Parathyroid adenoma (tissue), 2 donors: ENCODE data around the gene RPP25L.
A peak's percentile ranks its signal among the peaks of the same experiment; 100 is the strongest.

Source experiments
- H2AFZ ChIP-seq: fragments of 300-600 bp; sonication (generic); one replicate; pipeline ENCODE4 v1.7.0; 2017; ENCODE audit warnings: antibody characterized with exemption, mild to moderate bottlenecking
- H3K27ac ChIP-seq: fragments of 300-600 bp; sonication (generic); one replicate; pipeline ENCODE4 v1.7.0; 2017
- H3K27me3 ChIP-seq: fragments of 300-600 bp; sonication (generic); one replicate; pipeline ENCODE4 v1.7.0; 2017; ENCODE audit warnings: low read length; ENCODE audit not compliant: control insufficient read depth, insufficient read depth
- H3K36me3 ChIP-seq: fragments of 300-600 bp; sonication (generic); one replicate; pipeline ENCODE4 v1.7.0; 2017; ENCODE audit warnings: low read length; ENCODE audit not compliant: control insufficient read depth, insufficient read depth
- H3K4me1 ChIP-seq: fragments of 300-600 bp; sonication (generic); one replicate; pipeline ENCODE4 v1.7.0; 2017; ENCODE audit warnings: control low read depth
- H3K4me2 ChIP-seq: fragments of 300-600 bp; sonication (generic); one replicate; pipeline ENCODE4 v1.7.0; 2017; ENCODE audit warnings: low read length
- H3K4me3 ChIP-seq: fragments of 300-600 bp; sonication (generic); one replicate; pipeline ENCODE4 v1.7.0; 2017; ENCODE audit warnings: low read depth, low read length
- H3K79me2 ChIP-seq: fragments of 300-600 bp; sonication (generic); one replicate; pipeline ENCODE4 v1.7.0; 2017; ENCODE audit warnings: control low read depth
- H3K9ac ChIP-seq: fragments of 300-600 bp; sonication (generic); one replicate; pipeline ENCODE4 v1.7.0; 2017; ENCODE audit warnings: mild to moderate bottlenecking
- H3K9me3 ChIP-seq: fragments of 300-600 bp; sonication (generic); one replicate; pipeline ENCODE4 v1.7.0; 2017; ENCODE audit warnings: low read length; ENCODE audit not compliant: control insufficient read depth
- TF ChIP-seq, protein P1 (sequence below): fragments of 300-600 bp; sonication (generic); IDR thresholded peaks from one replicate; pipeline ENCODE4 v1.7.0; 2017; ENCODE audit warnings: antibody characterized with exemption, mild to moderate bottlenecking
- donor health status: primary hyperparathyroidism.

RPP25L gene

DNA sequence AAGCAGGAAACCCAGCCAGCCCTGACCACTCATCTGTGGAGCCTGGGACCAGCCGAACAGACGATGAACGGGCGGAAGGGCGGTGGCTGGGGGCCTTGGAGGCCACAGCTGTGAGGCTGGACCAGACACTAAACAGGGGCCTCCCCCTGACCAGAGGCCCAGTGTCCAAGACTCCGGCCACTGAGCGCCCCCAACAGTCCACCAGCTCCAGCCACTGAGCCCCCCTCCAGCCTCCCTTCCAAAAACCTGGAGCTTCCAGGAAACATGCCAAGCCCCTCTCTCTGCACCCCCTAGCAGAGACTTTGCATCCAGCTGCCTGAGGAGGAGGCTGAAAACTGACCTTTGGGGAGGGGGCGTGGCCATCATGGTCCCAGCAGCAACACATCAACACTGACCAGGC, 45.6 kb downstream of the RPP25L start:
- H3K9ac ChIP-seq, result no peak overlapping the region
- H3K4me1 ChIP-seq, result no peaks in the 10 kb centered on the region
- no peaks in the 10 kb centered on the region for H3K36me3 ChIP-seq
- H3K4me2 ChIP-seq, result no peak overlapping the region
- H3K27ac ChIP-seq, result no peak overlapping the region
- TF ChIP-seq, protein P1, sequence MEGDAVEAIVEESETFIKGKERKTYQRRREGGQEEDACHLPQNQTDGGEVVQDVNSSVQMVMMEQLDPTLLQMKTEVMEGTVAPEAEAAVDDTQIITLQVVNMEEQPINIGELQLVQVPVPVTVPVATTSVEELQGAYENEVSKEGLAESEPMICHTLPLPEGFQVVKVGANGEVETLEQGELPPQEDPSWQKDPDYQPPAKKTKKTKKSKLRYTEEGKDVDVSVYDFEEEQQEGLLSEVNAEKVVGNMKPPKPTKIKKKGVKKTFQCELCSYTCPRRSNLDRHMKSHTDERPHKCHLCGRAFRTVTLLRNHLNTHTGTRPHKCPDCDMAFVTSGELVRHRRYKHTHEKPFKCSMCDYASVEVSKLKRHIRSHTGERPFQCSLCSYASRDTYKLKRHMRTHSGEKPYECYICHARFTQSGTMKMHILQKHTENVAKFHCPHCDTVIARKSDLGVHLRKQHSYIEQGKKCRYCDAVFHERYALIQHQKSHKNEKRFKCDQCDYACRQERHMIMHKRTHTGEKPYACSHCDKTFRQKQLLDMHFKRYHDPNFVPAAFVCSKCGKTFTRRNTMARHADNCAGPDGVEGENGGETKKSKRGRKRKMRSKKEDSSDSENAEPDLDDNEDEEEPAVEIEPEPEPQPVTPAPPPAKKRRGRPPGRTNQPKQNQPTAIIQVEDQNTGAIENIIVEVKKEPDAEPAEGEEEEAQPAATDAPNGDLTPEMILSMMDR, result no peak
- H2AFZ ChIP-seq, result no peak overlapping the region
- no peak overlapping the region for H3K4me3 ChIP-seq
- H3K27me3 ChIP-seq, result no peaks in the 10 kb centered on the region
- no peaks in the 10 kb centered on the region for H3K9me3 ChIP-seq
- H3K79me2 ChIP-seq, result no peaks in the 10 kb centered on the region

DNA sequence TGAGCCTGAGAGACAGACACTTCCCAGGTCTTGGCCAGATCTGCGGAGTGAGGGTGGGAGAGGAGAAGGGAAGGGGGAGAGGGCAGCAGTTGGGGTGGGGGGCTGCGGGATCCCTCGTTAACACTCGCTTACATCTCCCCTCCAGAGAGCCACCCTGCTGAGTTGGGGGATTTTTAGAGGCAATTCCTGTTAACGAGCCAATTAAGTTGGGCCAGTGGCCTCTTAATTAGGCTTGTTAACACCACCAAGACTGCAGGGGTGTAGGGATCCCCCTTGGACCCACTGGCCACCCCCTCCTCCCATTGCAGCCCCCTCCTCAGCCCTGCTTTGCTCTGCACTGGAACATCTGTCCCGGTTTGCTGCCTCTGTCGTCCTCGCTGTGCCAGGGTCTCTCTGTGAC, 46.0 kb downstream of the RPP25L start:
- no peaks in the 10 kb centered on the region for H3K79me2 ChIP-seq
- no peak overlapping the region for H2AFZ ChIP-seq
- TF ChIP-seq, protein P1, result no peak
- no peak overlapping the region for H3K4me2 ChIP-seq
- no peaks in the 10 kb centered on the region for H3K4me1 ChIP-seq
- no peaks in the 10 kb centered on the region for H3K9me3 ChIP-seq
- no peaks in the 10 kb centered on the region for H3K36me3 ChIP-seq
- no peak overlapping the region for H3K9ac ChIP-seq
- H3K27ac ChIP-seq, result no peak overlapping the region
- H3K27me3 ChIP-seq, result no peaks in the 10 kb centered on the region
- no peak overlapping the region for H3K4me3 ChIP-seq

DNA sequence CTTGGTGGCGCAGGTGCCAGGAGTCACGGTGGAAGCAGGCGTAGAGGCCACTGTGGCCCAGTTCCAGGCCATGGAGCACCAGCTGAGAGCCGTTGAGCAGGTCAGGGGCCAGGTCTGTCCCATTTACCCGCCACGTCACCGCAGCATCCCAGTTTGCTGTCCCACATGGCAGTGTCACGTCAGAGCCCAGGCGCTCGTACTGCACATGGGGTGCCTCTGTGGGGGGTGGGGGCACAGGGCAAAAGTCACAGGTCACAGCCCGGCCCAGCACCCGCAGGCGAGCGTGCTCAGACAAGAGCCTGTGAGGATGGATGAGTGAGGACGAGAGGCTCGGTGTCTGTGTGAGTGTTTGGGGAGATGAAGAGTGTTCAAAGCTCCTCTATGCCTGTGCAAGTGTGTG, 47.3 kb downstream of the RPP25L start:
- Histone ChIP-seq H3K4me2 (no peak overlapping the region), H3K27ac (no peak overlapping the region), H3K9me3 (no peaks in the 10 kb centered on the region), H3K4me3 (no peak overlapping the region), H2AFZ (no peak overlapping the region), H3K4me1 (peaks cover 6% of the 10 kb centered on the region), H3K9ac (no peak overlapping the region), H3K79me2 (no peaks in the 10 kb centered on the region), H3K27me3 (no peaks in the 10 kb centered on the region), H3K36me3 (no peaks in the 10 kb centered on the region)
- TF ChIP-seq, protein P1, result no peak

DNA sequence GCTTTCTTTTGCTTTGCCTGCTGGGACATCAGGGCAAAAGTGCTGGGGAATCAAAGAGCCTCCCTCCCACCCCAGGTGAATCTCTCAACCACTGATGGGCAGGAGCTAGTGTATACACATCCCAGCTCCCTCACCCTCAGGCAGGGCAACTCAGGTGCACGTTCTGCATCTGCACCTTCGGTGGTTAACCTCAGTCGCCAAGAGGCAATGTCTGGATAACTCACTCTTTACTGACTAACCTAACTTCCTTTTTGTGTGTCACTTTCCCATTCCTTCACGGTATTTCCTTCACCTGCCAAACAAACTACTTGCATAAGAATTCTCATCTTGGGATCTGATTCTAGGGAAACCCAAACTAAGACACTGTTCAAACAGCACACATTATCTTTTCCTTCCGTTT, 48.6 kb downstream of the RPP25L start:
- Histone ChIP-seq H3K79me2 (no peaks in the 10 kb centered on the region), H3K9ac (no peak overlapping the region), H3K4me2 (no peak overlapping the region), H3K27me3 (no peaks in the 10 kb centered on the region), H2AFZ (no peak overlapping the region), H3K36me3 (no peaks in the 10 kb centered on the region), H3K27ac (no peak overlapping the region), H3K9me3 (no peaks in the 10 kb centered on the region), H3K4me3 (no peak overlapping the region), H3K4me1 (peaks cover 17% of the 10 kb centered on the region)
- TF ChIP-seq, protein P1, result no peak

DNA sequence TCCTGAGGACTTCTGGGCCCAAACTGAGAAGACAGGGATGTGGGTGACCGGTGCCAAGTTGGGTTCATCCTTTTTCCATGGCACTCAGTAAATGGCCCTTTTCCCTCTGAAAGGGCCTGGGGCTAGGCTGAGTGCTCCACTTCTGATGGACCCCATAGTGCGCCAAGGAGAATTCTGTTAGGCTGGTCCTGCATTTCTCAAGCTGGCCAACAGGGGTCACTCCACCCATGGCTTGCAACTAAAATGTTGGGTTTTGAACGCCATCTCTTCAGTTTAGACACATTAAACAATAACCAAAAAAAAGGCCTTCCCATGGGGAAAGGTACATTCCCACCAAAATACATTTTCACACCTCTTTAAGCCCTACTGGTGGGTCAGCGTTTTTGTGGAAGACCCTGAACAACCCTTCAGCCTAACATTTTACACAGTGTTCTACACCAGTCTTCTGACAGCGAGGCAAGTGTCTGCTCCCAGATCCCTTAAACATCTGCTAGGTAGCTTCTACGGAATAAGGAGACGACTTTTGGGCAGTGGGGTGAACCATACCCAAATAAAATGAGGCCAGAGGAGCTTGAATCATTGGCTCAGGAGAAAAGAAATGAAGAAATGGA, 49.7 kb downstream of the RPP25L start:
- no peaks in the 10 kb centered on the region for H3K27me3 ChIP-seq
- peaks cover 17% of the 10 kb centered on the region for H3K4me1 ChIP-seq
- no peak overlapping the region for H3K9ac ChIP-seq
- TF ChIP-seq, protein P1, result peak; percentile 10
- no peak overlapping the region for H3K4me2 ChIP-seq
- H3K4me3 ChIP-seq, result no peak overlapping the region
- H3K79me2 ChIP-seq, result no peaks in the 10 kb centered on the region
- H3K9me3 ChIP-seq, result no peaks in the 10 kb centered on the region
- H3K36me3 ChIP-seq, result no peaks in the 10 kb centered on the region
- no peak overlapping the region for H2AFZ ChIP-seq
- H3K27ac ChIP-seq, result no peak overlapping the region
